NCI-H2107 treated with DMSO at 0.1 percent for 48 hours (cell line): Measurements from ENCODE around the gene DDI1.
"Not testable (repeated sequence)": the region's sequence is repeated elsewhere in the genome, so short reads cannot be mapped to it uniquely, and the experiment has no call there.

Source experiments
- DNase-seq: peaks from one replicate; lab custom pipeline; 2025; ENCODE audit not compliant: unreplicated experiment; lab: John Stamatoyannopoulos, UW

DDI1 gene

GRCh38 chr11:104036995-104037394 is 555 bp downstream of the DDI1 start:
- DNase-seq, result no peak

GRCh38 chr11:104041792-104042191 is 5.4 kb downstream of the DDI1 start:
- no peak for DNase-seq

GRCh38 chr11:104043142-104043541 is 6.7 kb downstream of the DDI1 start:
- no peak for DNase-seq

- DNase-seq, result no peak
These were observed 7.3 kb downstream of the DDI1 start for GRCh38 chr11:104043678-104044239.

GRCh38 chr11:104046331-104046730 is 9.9 kb downstream of the DDI1 start:
- DNase-seq, result no peak

GRCh38 chr11:104046858-104047257 is 10.4 kb downstream of the DDI1 start:
- DNase-seq, result not testable (repeated sequence)

GRCh38 chr11:104049116-104049515 is 12.7 kb downstream of the DDI1 start:
- DNase-seq, result no peak

GRCh38 chr11:104051778-104052177 is 15.3 kb downstream of the DDI1 start:
- no peak for DNase-seq

- DNase-seq, result no peak
These were observed 17.5 kb downstream of the DDI1 start for GRCh38 chr11:104053743-104054478.

GRCh38 chr11:104054911-104055529 is 18.6 kb downstream of the DDI1 start:
- no peak for DNase-seq

GRCh38 chr11:104055596-104055995 is 19.2 kb downstream of the DDI1 start:
- DNase-seq, result no peak

- DNase-seq, result no peak
These were observed 21.5 kb downstream of the DDI1 start for GRCh38 chr11:104057908-104058307.

GRCh38 chr11:104058680-104059079 is 22.2 kb downstream of the DDI1 start:
- no peak for DNase-seq

- no peak for DNase-seq
These were observed 23.8 kb downstream of the DDI1 start for GRCh38 chr11:104060004-104060794.

GRCh38 chr11:104060820-104061219 is 24.4 kb downstream of the DDI1 start:
- DNase-seq, result no peak

- DNase-seq, result no peak
These were observed 25.5 kb downstream of the DDI1 start for GRCh38 chr11:104061853-104062521.

- no peak for DNase-seq
These were observed 27.7 kb downstream of the DDI1 start for GRCh38 chr11:104064034-104064630.

GRCh38 chr11:104067534-104067933 is 31.1 kb downstream of the DDI1 start:
- no peak for DNase-seq

- DNase-seq, result no peak
These were observed 37.7 kb downstream of the DDI1 start for GRCh38 chr11:104073950-104074705.

- no peak for DNase-seq
These were observed 38.7 kb downstream of the DDI1 start for GRCh38 chr11:104075091-104075490.
